Measurements from ENCODE around the gene MAP2K6.

The MAP2K6 gene

GRCh38 chr17:69506489-69506888 lies 92.0 kb downstream of the MAP2K6 start:
- H2AK5ac ChIP-seq (ENCODE audit: low read length): no peak overlapping the region
- no peak overlapping the region for H3K18ac ChIP-seq (ENCODE audit: low read length)
- H3K4me1 ChIP-seq (ENCODE audit: control insufficient read depth, low read depth, low read length): peaks cover 1% of the 10 kb centered on the region
- DNase-seq: peak; percentile 49
- no peaks in the 10 kb centered on the region for H3K27me3 ChIP-seq (ENCODE audit: insufficient read depth, low read length, poor library complexity)
- no peak overlapping the region for H2BK15ac ChIP-seq (replicated peaks; ENCODE audit: low read depth)
- no peak overlapping the region for H3K4ac ChIP-seq (ENCODE audit: low read depth, low read length)
- no peak overlapping the region for H2BK120ac ChIP-seq (ENCODE audit: low read depth, low read length)
- no peaks in the 10 kb centered on the region for H3K36me3 ChIP-seq (ENCODE audit: control insufficient read depth, insufficient read depth, low read length)
- H3K4me2 ChIP-seq (ENCODE audit: low read length): no peak overlapping the region
- H3K56ac ChIP-seq (ENCODE audit: low read length): no peak overlapping the region
- WGBS (ENCODE audit: extremely low coverage, insufficient coverage, low lambda C conversion rate): no CpG with 5 or more reads among the region's 1 CpG
- H3K4me3 ChIP-seq (ENCODE audit: low read length): no peak overlapping the region
- no peak overlapping the region for H2BK5ac ChIP-seq (ENCODE audit: low read length)
- H4K8ac ChIP-seq (ENCODE audit: low read depth, low read length): no peak overlapping the region
- H3K23ac ChIP-seq (ENCODE audit: low read length): no peak overlapping the region
- no peak overlapping the region for H3K27ac ChIP-seq (ENCODE audit: low read depth, low read length)
- no peak overlapping the region for H4K5ac ChIP-seq (ENCODE audit: low read length)
- no peak overlapping the region for H3K9ac ChIP-seq (ENCODE audit: low read length)
- H3K79me1 ChIP-seq (ENCODE audit: low read length): no peaks in the 10 kb centered on the region
- H3K79me2 ChIP-seq (ENCODE audit: control insufficient read depth, insufficient read depth, low read length): no peaks in the 10 kb centered on the region

- H2AK5ac ChIP-seq (ENCODE audit: low read length): no peak overlapping the region
- no peak overlapping the region for H3K23ac ChIP-seq (ENCODE audit: low read length)
- H3K27ac ChIP-seq (ENCODE audit: low read depth, low read length): no peak overlapping the region
- H3K18ac ChIP-seq (ENCODE audit: low read length): no peak overlapping the region
- no peak for DNase-seq
- H2BK120ac ChIP-seq (ENCODE audit: low read depth, low read length): no peak overlapping the region
- H3K79me2 ChIP-seq (ENCODE audit: control insufficient read depth, insufficient read depth, low read length): no peaks in the 10 kb centered on the region
- WGBS (ENCODE audit: extremely low coverage, insufficient coverage, low lambda C conversion rate): no CpG with 5 or more reads among the region's 1 CpG
- no peak overlapping the region for H3K4me2 ChIP-seq (ENCODE audit: low read length)
- H3K27me3 ChIP-seq (ENCODE audit: insufficient read depth, low read length, poor library complexity): no peaks in the 10 kb centered on the region
- no peak overlapping the region for H3K56ac ChIP-seq (ENCODE audit: low read length)
- no peak overlapping the region for H4K8ac ChIP-seq (ENCODE audit: low read depth, low read length)
- no peaks in the 10 kb centered on the region for H3K36me3 ChIP-seq (ENCODE audit: control insufficient read depth, insufficient read depth, low read length)
- H3K4ac ChIP-seq (ENCODE audit: low read depth, low read length): no peak overlapping the region
- H3K9ac ChIP-seq (ENCODE audit: low read length): no peak overlapping the region
- H3K79me1 ChIP-seq (ENCODE audit: low read length): no peaks in the 10 kb centered on the region
- no peak overlapping the region for H2BK15ac ChIP-seq (replicated peaks; ENCODE audit: low read depth)
- H3K4me1 ChIP-seq (ENCODE audit: control insufficient read depth, low read depth, low read length): no peaks in the 10 kb centered on the region
- no peak overlapping the region for H2BK5ac ChIP-seq (ENCODE audit: low read length)
- no peak overlapping the region for H4K5ac ChIP-seq (ENCODE audit: low read length)
- no peak overlapping the region for H3K4me3 ChIP-seq (ENCODE audit: low read length)
These were observed 94.3 kb downstream of the MAP2K6 start for GRCh38 chr17:69508814-69509213.

DNA sequence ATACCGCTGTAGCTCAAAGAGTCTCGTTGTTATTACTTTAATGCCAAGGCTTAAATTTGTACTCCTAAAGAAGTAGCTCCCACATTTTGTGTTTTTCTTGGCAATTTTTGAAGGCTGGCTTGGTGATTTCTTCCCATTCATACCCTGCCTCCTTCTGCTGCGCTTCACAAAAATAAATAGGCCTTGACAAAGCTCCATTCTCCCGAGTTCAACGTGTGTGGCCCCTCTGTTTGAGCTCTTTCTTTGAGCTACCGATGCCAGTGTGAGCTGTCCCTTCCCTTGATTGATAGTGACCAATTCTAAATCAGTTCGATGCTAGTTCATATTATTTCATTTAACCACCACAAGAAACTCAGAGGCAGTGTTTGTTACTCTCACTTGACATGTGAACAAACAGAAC lies 96.8 kb downstream of the MAP2K6 start:
- no peaks in the 10 kb centered on the region for H3K4me1 ChIP-seq (ENCODE audit: control insufficient read depth, low read depth, low read length)
- no peak overlapping the region for H3K4me3 ChIP-seq (ENCODE audit: low read length)
- no peak overlapping the region for H2BK5ac ChIP-seq (ENCODE audit: low read length)
- H3K18ac ChIP-seq (ENCODE audit: low read length): no peak overlapping the region
- DNase-seq: no peak
- no peaks in the 10 kb centered on the region for H3K36me3 ChIP-seq (ENCODE audit: control insufficient read depth, insufficient read depth, low read length)
- WGBS (ENCODE audit: extremely low coverage, insufficient coverage, low lambda C conversion rate): no CpG with 5 or more reads among the region's 7 CpGs
- no peaks in the 10 kb centered on the region for H3K27me3 ChIP-seq (ENCODE audit: insufficient read depth, low read length, poor library complexity)
- no peak overlapping the region for H3K23ac ChIP-seq (ENCODE audit: low read length)
- no peak overlapping the region for H2AK5ac ChIP-seq (ENCODE audit: low read length)
- no peak overlapping the region for H4K5ac ChIP-seq (ENCODE audit: low read length)
- H3K9ac ChIP-seq (ENCODE audit: low read length): no peak overlapping the region
- H2BK15ac ChIP-seq (replicated peaks; ENCODE audit: low read depth): no peak overlapping the region
- no peak overlapping the region for H3K56ac ChIP-seq (ENCODE audit: low read length)
- no peaks in the 10 kb centered on the region for H3K79me2 ChIP-seq (ENCODE audit: control insufficient read depth, insufficient read depth, low read length)
- no peak overlapping the region for H4K8ac ChIP-seq (ENCODE audit: low read depth, low read length)
- H3K79me1 ChIP-seq (ENCODE audit: low read length): no peaks in the 10 kb centered on the region
- H3K27ac ChIP-seq (ENCODE audit: low read depth, low read length): no peak overlapping the region
- H3K4ac ChIP-seq (ENCODE audit: low read depth, low read length): no peak overlapping the region
- H3K4me2 ChIP-seq (ENCODE audit: low read length): no peak overlapping the region
- H2BK120ac ChIP-seq (ENCODE audit: low read depth, low read length): no peak overlapping the region

DNA sequence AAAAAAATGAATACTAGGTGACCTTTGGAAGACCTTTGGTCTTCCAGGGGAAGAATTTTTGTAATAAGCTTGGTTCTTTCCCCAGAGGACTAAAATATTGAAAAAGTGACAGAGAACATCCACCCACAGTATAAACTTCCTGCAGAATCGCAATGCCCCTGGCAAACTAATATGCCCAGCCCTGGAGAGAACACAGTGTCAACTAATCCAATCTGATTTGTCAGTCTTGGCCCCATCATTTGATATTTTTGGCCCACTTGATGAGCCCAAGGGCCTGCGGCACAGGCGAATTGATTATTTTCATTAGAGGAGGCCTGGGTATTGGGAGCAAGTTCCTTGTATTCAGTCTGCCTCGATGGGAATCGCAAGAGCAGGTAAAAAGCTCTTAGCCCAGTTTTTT lies 98.4 kb downstream of the MAP2K6 start:
- Histone ChIP-seq H3K79me2 (ENCODE audit: control insufficient read depth, insufficient read depth, low read length) (no peaks in the 10 kb centered on the region), H4K8ac (ENCODE audit: low read depth, low read length) (no peak overlapping the region), H3K4ac (ENCODE audit: low read depth, low read length) (no peak overlapping the region), H3K79me1 (ENCODE audit: low read length) (no peaks in the 10 kb centered on the region), H3K23ac (ENCODE audit: low read length) (no peak overlapping the region), H2BK5ac (ENCODE audit: low read length) (no peak overlapping the region), H3K4me1 (ENCODE audit: control insufficient read depth, low read depth, low read length) (no peaks in the 10 kb centered on the region), H3K27me3 (ENCODE audit: insufficient read depth, low read length, poor library complexity) (no peaks in the 10 kb centered on the region), H3K56ac (ENCODE audit: low read length) (no peak overlapping the region), H3K9ac (ENCODE audit: low read length) (no peak overlapping the region), H2BK15ac (replicated peaks; ENCODE audit: low read depth) (no peak overlapping the region), H3K18ac (ENCODE audit: low read length) (peak overlapping the region; percentile 3), H3K36me3 (ENCODE audit: control insufficient read depth, insufficient read depth, low read length) (no peaks in the 10 kb centered on the region), H2AK5ac (ENCODE audit: low read length) (no peak overlapping the region), H3K4me3 (ENCODE audit: low read length) (no peak overlapping the region), H3K4me2 (ENCODE audit: low read length) (no peak overlapping the region), H4K5ac (ENCODE audit: low read length) (no peak overlapping the region), H3K27ac (ENCODE audit: low read depth, low read length) (no peak overlapping the region), H2BK120ac (ENCODE audit: low read depth, low read length) (no peak overlapping the region)
- DNase-seq: no peak
- WGBS (ENCODE audit: extremely low coverage, insufficient coverage, low lambda C conversion rate): no CpG with 5 or more reads among the region's 5 CpGs

DNA sequence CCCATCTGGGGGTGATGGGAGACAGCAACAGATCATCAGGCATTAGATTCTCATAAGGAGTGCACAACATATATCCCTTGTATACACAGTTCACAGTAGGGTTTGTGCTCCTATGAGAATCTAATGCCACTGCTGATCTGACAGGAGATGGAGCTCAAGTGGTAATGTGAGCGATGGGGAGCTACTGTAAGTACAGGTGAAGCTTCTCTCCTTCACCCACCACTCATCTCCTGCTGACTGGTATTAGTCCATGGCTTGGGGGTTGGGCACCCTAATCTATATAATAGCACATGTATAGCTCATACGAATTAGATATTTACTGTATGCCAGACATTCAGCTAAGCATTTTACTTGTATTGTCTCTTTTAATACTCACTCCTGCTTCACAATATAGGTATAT lies 101.7 kb downstream of the MAP2K6 start:
- Histone ChIP-seq H3K79me1 (ENCODE audit: low read length) (no peaks in the 10 kb centered on the region), H3K18ac (ENCODE audit: low read length) (no peak overlapping the region), H3K23ac (ENCODE audit: low read length) (no peak overlapping the region), H3K4me3 (ENCODE audit: low read length) (no peak overlapping the region), H3K56ac (ENCODE audit: low read length) (no peak overlapping the region), H3K4me2 (ENCODE audit: low read length) (no peak overlapping the region), H4K8ac (ENCODE audit: low read depth, low read length) (no peak overlapping the region), H4K5ac (ENCODE audit: low read length) (no peak overlapping the region), H2BK120ac (ENCODE audit: low read depth, low read length) (no peak overlapping the region), H3K27ac (ENCODE audit: low read depth, low read length) (no peak overlapping the region), H3K4me1 (ENCODE audit: control insufficient read depth, low read depth, low read length) (no peaks in the 10 kb centered on the region), H3K79me2 (ENCODE audit: control insufficient read depth, insufficient read depth, low read length) (no peaks in the 10 kb centered on the region), H3K9ac (ENCODE audit: low read length) (no peak overlapping the region), H3K36me3 (ENCODE audit: control insufficient read depth, insufficient read depth, low read length) (no peaks in the 10 kb centered on the region), H3K4ac (ENCODE audit: low read depth, low read length) (no peak overlapping the region), H2BK15ac (replicated peaks; ENCODE audit: low read depth) (no peak overlapping the region), H3K27me3 (ENCODE audit: insufficient read depth, low read length, poor library complexity) (no peaks in the 10 kb centered on the region), H2BK5ac (ENCODE audit: low read length) (no peak overlapping the region), H2AK5ac (ENCODE audit: low read length) (no peak overlapping the region)
- no peak for DNase-seq
- WGBS (ENCODE audit: extremely low coverage, insufficient coverage, low lambda C conversion rate): no CpG with 5 or more reads among the region's 2 CpGs

GRCh38 chr17:69516911-69517310 lies 102.4 kb downstream of the MAP2K6 start:
- no peak overlapping the region for H3K4me3 ChIP-seq (ENCODE audit: low read length)
- DNase-seq: no peak
- H3K4me2 ChIP-seq (ENCODE audit: low read length): no peak overlapping the region
- H3K9ac ChIP-seq (ENCODE audit: low read length): no peak overlapping the region
- no peak overlapping the region for H2AK5ac ChIP-seq (ENCODE audit: low read length)
- WGBS (ENCODE audit: extremely low coverage, insufficient coverage, low lambda C conversion rate): no CpG with 5 or more reads among the region's 2 CpGs
- no peaks in the 10 kb centered on the region for H3K36me3 ChIP-seq (ENCODE audit: control insufficient read depth, insufficient read depth, low read length)
- H3K4me1 ChIP-seq (ENCODE audit: control insufficient read depth, low read depth, low read length): no peaks in the 10 kb centered on the region
- H3K18ac ChIP-seq (ENCODE audit: low read length): no peak overlapping the region
- no peak overlapping the region for H4K8ac ChIP-seq (ENCODE audit: low read depth, low read length)
- no peaks in the 10 kb centered on the region for H3K79me2 ChIP-seq (ENCODE audit: control insufficient read depth, insufficient read depth, low read length)
- H3K23ac ChIP-seq (ENCODE audit: low read length): no peak overlapping the region
- no peak overlapping the region for H3K4ac ChIP-seq (ENCODE audit: low read depth, low read length)
- no peaks in the 10 kb centered on the region for H3K79me1 ChIP-seq (ENCODE audit: low read length)
- no peak overlapping the region for H3K27ac ChIP-seq (ENCODE audit: low read depth, low read length)
- no peak overlapping the region for H4K5ac ChIP-seq (ENCODE audit: low read length)
- H3K56ac ChIP-seq (ENCODE audit: low read length): no peak overlapping the region
- no peak overlapping the region for H2BK5ac ChIP-seq (ENCODE audit: low read length)
- no peaks in the 10 kb centered on the region for H3K27me3 ChIP-seq (ENCODE audit: insufficient read depth, low read length, poor library complexity)
- no peak overlapping the region for H2BK15ac ChIP-seq (replicated peaks; ENCODE audit: low read depth)
- H2BK120ac ChIP-seq (ENCODE audit: low read depth, low read length): no peak overlapping the region
